HG02938 (cell line): Measurements from ENCODE around the gene TM9SF4.

Source experiments
- ATAC-seq: cut with Tn5 transposase; IDR thresholded peaks from one replicate; pipeline ENCODE4 v1.9.1; 2021; ENCODE audit warnings: mild to moderate bottlenecking, moderate library complexity; ENCODE audit not compliant: unreplicated experiment

Gene TM9SF4

DNA sequence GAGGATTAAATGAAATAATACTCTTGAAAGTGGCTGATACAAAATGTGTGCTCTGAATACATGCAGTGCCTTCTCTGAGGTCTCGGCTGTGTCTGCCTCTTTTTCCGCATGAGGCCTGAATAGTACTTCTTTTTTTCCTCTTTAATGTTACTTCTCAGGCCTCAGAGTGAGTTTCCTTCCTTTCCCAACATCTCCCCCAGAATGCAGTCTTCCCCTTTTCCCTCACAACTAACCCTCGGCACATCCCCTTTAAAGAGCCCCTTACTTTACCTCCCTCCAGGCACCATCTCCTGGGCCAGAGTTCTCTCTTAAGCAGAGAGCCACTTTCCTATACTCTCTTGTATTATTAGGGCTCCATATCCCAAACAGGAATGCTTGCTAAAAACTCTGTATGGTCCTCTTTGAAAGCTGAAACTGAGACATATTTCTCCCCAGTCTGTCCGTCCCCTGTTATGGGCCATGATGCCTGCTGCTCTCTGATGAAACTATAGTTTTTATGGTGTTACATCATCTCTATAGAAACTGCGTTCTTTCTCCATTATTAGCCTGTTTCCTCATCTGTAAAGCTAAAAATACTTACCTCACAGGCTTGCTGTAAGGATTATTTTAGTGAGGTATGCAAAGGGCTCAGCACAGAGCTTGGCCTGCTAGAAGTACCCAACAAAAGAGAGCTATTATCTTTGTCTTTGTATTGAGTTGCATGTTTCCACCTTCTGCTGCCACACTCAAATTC, 95.8 kb downstream of the TM9SF4 start:
- no peak for ATAC-seq

DNA sequence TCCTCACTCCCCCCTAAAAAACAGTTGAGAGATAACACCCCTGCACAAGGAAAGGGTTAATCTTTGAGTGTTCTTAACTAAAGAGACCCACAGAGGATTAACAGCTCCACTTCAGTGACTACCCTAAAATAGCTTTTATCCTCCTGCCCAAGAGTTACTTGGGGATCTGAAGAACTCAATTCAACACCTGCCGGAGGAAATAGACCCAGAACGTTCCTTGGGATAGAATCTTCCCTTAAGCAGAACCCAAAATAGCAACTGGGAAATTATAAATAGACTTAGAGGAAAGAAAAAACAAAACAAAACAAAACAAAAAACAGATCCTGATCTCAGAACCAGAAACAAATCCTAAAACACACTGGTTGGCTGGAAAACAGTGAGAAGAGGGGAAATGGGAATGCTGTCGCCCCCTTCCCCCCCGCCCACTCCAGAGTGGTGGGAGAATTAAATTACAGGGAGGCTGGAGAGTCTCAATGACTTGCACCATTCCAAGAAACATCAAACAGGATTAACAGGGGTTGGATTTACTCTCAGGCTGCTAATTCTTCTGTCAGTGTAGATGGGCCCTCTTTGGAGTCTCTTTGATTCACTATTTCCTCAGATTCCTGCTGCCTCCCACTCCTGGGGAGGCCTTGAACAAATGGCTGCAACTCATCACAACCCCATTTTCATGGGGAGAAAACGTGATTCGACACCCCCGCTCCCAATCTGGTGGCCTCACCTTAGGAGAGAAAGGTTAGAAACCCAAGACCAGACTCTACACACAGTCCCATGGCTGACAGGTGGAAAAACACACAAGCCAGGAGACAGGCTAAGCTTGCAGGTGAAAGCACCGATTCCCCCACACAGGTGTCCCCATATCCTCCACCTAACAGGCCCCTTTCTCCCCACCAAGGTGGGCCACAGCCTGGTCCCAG, 96.6 kb downstream of the TM9SF4 start:
- ATAC-seq = no peak

DNA sequence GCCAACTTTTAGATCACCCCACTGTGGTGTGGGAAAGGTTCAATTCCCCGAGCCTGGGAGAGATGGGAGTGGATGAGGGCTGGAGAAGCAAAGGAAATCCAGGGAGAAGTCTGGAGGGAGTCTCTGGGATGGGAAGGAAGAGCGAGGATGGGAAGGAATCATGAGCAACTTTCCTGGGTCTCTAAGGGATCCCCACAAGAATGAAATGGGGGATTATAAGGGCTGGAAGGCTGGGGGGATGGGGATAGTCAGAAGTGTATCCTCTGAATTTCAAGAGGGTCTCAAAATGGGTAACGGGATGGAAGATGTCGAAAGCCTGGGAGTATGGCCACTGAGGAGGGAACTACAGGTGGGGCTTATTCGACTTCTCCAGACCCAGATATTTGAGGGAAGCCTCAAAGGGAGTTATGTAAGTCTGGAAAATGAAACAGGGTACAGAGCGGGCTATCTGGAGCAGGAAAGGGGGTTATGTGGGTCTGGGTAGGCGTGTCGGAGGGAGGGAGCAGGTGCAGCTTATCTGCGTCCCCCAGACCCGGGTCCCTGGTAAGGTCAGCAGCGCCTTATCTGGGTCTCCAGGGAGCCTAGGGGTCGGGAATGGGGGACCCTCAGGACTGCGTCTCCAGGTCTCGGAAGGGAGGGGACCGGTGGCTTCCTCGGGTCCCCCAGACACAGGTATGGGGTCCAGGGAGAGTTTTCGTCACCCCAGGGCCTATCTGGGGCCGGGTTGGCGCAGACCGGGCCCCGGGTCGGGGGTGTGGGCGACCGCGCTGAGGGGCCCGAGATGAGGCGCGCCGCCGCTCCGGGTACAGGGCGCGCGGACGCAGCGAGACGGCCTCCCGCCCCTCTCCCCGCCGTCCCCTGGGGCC, 97.5 kb downstream of the TM9SF4 start:
- peak; percentile 11 for ATAC-seq

DNA sequence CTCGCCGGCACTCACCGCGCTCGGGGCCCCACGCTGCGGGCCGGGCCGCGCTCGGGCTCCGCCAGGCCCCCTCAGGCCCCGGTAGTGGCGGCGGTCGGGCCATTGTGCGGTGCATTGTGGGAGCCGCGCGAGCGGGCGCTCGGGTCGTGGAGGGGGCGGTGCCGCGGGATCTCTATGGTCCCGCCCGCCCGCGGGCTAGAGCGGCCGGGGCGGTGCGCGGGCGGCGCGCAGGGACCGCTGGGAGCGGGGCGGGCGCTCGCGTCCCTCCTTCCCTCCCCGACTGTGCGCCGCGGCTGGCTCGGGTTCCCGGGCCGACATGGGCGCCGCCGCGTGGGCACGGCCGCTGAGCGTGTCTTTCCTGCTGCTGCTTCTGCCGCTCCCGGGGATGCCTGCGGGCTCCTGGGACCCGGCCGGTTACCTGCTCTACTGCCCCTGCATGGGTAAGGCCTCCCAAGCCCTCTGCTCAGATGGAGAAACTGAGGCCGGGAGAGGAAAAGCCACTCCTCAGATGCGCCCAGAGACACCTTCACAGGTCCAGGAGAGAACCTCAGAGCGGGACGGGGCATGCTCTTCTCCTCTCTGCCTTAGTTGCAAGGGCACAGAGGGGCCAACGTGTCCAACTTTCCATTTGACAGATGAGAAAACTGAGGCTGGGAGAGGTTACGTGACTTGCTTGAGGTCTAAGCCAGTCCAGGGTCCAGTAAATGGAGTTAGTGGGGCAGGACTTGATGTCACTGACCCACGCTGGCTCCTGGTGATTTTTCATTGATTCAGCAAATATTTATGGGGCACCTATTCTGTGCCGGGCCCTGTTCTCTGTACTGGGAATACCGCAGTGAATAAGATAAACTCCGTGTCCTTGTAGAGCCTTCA, 98.3 kb downstream of the TM9SF4 start, which contains the start of the genes PLAGL2 and POFUT1:
PLAGL2 (minus strand) TSS at position 118 of the 873 bp plus-strand sequence. CDS start 5,565 bp downstream, outside the sequence.
POFUT1 (plus strand) TSS at position 255 of the 873 bp plus-strand sequence; CDS start at position 317, 62 bp downstream.
- peak; percentile 71 for ATAC-seq

DNA sequence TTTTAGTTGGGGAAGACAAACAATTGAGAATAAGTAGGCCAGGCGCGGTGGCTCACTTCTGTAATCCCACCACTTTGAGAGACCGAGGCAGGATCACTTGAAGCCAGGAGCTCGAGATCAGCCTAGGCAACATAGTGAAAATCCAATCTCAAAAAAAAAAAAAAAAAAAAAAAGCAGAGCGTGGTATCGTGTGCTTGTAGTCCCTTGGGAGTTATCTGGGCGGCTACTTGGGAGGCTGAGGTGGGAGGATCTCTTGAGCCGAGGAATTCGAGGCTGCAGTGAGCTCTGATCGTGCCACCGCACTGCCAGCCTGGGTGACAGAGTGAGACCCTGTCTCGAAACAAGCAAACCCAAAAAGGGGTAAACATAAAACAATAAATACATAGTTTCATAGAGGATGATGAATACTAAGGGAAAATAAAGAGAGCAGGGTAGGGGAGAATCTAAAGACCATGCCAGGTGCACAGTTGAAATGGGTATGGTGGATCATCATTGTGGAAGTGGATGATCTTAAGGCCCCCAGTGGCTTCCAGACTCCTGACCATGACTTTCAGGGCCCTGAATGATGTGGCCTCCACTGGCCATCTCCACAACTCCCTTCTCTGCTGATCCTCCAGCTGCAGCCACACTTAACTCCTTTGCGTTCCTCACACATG, 99.1 kb downstream of the TM9SF4 start:
- no peak for ATAC-seq

DNA sequence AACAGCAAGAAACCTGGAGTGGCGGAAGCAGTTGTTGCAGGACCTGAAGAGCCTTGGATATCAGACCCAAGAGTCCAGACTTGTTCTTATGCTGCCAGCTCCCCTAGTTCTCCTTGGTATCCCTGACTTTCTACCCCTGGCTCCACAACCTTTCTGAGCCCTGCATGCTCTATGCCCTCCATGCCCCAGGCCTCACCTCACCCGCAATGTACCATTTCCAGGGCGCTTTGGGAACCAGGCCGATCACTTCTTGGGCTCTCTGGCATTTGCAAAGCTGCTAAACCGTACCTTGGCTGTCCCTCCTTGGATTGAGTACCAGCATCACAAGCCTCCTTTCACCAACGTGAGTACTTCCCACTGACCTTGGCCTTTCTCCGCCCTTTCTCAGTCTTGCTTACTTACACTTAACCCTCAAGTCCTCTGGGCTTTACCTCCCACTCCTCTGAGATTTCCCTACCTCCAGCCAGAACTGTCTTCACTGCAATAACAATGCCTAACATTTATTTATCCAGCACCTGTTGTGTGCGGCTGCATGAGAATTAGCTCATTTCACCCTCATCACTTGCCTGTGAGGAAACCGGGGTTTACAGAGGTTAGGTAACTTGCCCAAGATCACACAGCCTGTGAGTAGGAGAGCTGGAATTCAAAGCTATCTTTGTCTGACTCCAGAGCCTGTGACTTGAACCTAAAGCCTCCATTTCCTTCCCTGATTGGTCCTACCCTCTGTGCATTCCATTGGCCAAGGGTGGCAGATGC, 100.5 kb downstream of the TM9SF4 start:
- no peak for ATAC-seq

DNA sequence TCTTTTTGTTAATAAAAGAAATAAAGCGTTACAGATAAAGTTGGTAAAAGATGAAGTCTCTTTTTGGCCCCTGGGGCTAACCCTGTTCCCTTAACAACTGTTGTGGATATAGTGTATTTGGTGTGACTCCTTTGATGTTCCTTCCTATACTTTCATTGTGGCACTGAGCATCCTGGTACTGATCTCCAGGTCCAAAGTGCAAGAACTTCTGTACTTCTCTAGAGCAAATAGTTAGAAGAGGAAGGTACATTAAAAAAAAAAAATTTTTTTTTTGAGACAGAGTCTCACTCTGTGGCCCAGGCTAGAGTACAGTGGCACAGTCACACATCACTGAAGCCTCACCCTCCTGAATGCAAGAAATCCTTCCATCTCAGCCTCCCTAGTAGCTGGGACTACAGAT, 104.4 kb downstream of the TM9SF4 start:
- no peak for ATAC-seq

DNA sequence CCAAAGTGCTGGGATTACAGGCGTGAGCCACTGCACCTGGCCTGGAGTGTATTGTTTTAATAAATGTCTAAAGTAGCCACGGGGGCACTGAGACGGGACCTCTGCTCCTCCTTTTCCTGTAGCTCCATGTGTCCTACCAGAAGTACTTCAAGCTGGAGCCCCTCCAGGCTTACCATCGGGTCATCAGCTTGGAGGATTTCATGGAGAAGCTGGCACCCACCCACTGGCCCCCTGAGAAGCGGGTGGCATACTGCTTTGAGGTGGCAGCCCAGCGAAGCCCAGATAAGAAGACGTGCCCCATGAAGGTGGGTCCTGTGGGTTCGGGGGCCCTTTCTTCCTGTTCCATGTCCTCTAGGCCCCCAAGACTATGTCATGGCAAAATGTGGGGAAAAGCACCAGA, 105.6 kb downstream of the TM9SF4 start:
- no peak for ATAC-seq

DNA sequence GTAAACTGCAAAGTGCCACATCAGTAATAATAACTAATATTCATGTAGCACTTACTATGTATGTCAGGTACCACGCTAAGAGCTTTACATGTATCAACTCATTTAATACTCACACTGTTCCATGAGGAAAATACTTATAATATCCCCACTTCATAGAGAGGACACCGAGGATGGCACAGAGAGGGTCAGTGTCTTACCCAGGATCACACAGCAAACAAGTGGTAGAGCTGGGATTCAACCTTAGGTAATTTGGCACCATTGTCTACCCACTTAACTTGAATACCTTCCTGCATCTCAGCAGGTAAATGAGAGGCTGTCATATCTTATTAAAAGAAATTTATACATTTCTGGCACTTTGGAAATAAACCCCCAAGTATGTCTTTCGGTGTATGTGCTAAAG, 106.2 kb downstream of the TM9SF4 start:
- no peak for ATAC-seq

DNA sequence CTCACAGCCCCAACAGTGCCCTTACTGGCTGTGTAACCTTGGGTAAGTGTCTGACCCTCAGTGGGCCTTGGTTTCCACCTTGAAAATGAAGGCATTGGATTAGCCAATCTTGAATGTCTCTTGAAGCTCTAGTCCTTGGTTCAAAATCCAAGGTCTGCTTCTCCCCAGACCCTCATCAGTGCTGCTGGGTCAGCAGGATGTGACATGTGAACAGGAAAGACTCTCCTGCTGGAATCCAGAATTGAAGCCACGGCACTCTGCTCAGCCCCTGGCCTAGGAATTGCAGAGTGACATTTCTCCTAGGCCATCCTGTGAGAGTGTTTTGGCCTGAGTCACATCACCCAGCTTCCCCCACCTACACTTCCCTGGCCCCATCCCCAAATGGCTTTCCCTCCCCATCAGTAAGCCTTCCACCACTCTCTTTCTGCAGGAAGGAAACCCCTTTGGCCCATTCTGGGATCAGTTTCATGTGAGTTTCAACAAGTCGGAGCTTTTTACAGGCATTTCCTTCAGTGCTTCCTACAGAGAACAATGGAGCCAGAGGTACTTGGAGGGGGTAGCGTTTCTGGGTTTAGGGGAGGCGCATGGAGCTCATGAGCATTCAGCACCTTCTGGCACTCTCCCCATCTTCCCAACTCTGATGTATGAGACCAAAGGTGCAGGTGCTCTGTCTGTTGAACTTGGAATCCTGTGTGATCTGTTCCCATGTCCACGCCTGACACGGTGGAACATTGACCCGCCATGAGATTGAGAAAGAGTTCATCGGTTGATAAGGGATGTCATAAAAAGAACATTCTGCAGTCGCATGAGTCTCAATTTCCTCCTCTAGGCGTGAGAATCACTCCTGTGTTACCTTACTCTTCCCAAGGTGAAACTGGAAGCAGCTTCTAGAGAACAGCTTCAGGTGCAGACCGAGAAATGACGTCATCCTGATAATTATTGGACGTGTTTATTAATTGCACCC, 106.9 kb downstream of the TM9SF4 start:
- no peak for ATAC-seq
